SK-N-SH (cell line): Measurements from ENCODE around the gene KLK14. TPM values are rescaled to one million over a fixed set of nuclear protein-coding genes. Genes with fewer than 3 reads are reported as not detected.

Source experiments
- CTCF ChIA-PET: fragments of 300-600, 350-600 bp; formaldehyde crosslinking; extraction: SDS; loops from one replicate; lab custom pipeline; 2021; lab: Yijun Ruan, JAX
- POLR2A ChIA-PET: fragments of 350-600 bp; sonication (Branson Sonifier 250); formaldehyde crosslinking; extraction: SDS; loops from one replicate; lab custom pipeline; 2020; ENCODE audit warnings: antibody characterized with exemption, inconsistent platforms; lab: Yijun Ruan, JAX
- DNase-seq: peaks from one replicate; pipeline ENCODE4 v3.0.0; 2012
- H2AFZ ChIP-seq: fragments of 200-600 bp; sonication (generic); 2 replicates; pipeline ENCODE4 v1.8.1; 2016; ENCODE audit warnings: antibody characterized with exemption, mild to moderate bottlenecking, low read depth
- H3F3A ChIP-seq: fragments of 200-600 bp; sonication (generic); replicated peaks from 2 replicates; pipeline ENCODE3; 2016; ENCODE audit warnings: antibody characterized with exemption, mild to moderate bottlenecking; ENCODE audit not compliant: insufficient read depth
- H3K27ac ChIP-seq, 2 experiments: fragments of 200-500 bp in 1 of 2; fragments of 200-600 bp in 1 of 2; sonication (Bioruptor generic) in 1 of 2; sonication (generic), shearing (Covaris generic) in 1 of 2; 2 replicates each; pipeline versions ENCODE4 v1.5.1 to v1.6.1; 2014 to 2016; ENCODE audit warnings: low read depth in 2 of 2, inconsistent platforms in 1 of 2, low read length in 1 of 2, mild to moderate bottlenecking in 1 of 2, mixed read lengths in 1 of 2
- H3K27me3 ChIP-seq: fragments of 200-600 bp; sonication (generic), shearing (Covaris generic); 2 replicates; pipeline ENCODE4 v1.6.1; 2016; ENCODE audit warnings: mixed run types; ENCODE audit not compliant: insufficient read depth
- H3K36me3 ChIP-seq, 2 experiments: fragments of 200-500 bp in 1 of 2; fragments of 200-600 bp in 1 of 2; sonication (Bioruptor generic) in 1 of 2; sonication (generic) in 1 of 2; replicated peaks in 1 of 2; 2 replicates each; pipeline versions ENCODE3 to v1.5.1; 2014 to 2016; ENCODE audit warnings: low read length in 1 of 2, mild to moderate bottlenecking in 1 of 2; ENCODE audit not compliant: insufficient read depth in 2 of 2, control insufficient read depth in 1 of 2
- H3K4me1 ChIP-seq, 2 experiments: fragments of 200-500 bp in 1 of 2; fragments of 200-600 bp in 1 of 2; sonication (Bioruptor generic) in 1 of 2; sonication (generic), shearing (Covaris generic) in 1 of 2; 2 replicates each; pipeline versions ENCODE4 v1.5.1 to v1.6.1; 2014 to 2016; ENCODE audit warnings: low read depth in 1 of 2, low read length in 1 of 2, mixed run types in 1 of 2; ENCODE audit not compliant: insufficient read depth in 2 of 2, control insufficient read depth in 1 of 2
- H3K4me2 ChIP-seq: fragments of 200-600 bp; sonication (generic), shearing (Covaris generic); 2 replicates; pipeline ENCODE4 v1.6.1; 2017; ENCODE audit warnings: mixed run types
- H3K4me3 ChIP-seq, 2 experiments: fragments of 200-500 bp in 1 of 2; fragments of 200-600 bp in 1 of 2; sonication (Bioruptor generic) in 1 of 2; sonication (generic), shearing (Covaris generic) in 1 of 2; 2 replicates each; pipeline versions ENCODE4 v1.5.1 to v1.8.1; 2014 to 2016; ENCODE audit warnings: low read depth in 2 of 2, inconsistent platforms in 1 of 2, low read length in 1 of 2, mild to moderate bottlenecking in 1 of 2, mixed read lengths in 1 of 2, moderate library complexity in 1 of 2
- H3K79me2 ChIP-seq: fragments of 200-600 bp; sonication (generic); 2 replicates; pipeline ENCODE4 v1.8.1; 2017; ENCODE audit warnings: mild to moderate bottlenecking; ENCODE audit not compliant: insufficient read depth
- H3K9ac ChIP-seq: fragments of 200-600 bp; sonication (generic); 2 replicates; pipeline ENCODE4 v1.6.1; 2017; ENCODE audit warnings: mixed run types
- H3K9me2 ChIP-seq: fragments of 200-600 bp; sonication (generic); 2 replicates; pipeline ENCODE4 v1.6.1; 2017; ENCODE audit warnings: mixed run types
- H3K9me3 ChIP-seq: fragments of 200-600 bp; sonication (generic); 2 replicates; pipeline ENCODE4 v1.6.1; 2017; ENCODE audit warnings: mixed run types, mild to moderate bottlenecking, moderate library complexity
- H4K20me1 ChIP-seq: fragments of 200-600 bp; sonication (generic); 2 replicates; pipeline ENCODE4 v1.6.1; 2017; ENCODE audit warnings: mild to moderate bottlenecking, mixed run types; ENCODE audit not compliant: insufficient read depth
- EP300 ChIP-seq, 2 experiments: IDR thresholded peaks; 2 replicates each; pipeline versions ENCODE4 v1.4.0 to v1.6.1; 2012; ENCODE audit warnings: borderline replicate concordance in 1 of 2, low read depth in 1 of 2, low read length in 1 of 2
- EZH2phosphoT487 ChIP-seq: fragments of 200-600 bp; sonication (generic); IDR thresholded peaks from 2 replicates; pipeline ENCODE4 v1.6.1; 2017; ENCODE audit warnings: low read depth, mixed run types, mild to moderate bottlenecking, antibody characterized with exemption, moderate library complexity, borderline replicate concordance
- FOSL2 ChIP-seq: IDR thresholded peaks from 2 replicates; pipeline ENCODE4 v1.4.0; 2012; ENCODE audit warnings: low read depth, mild to moderate bottlenecking, moderate library complexity, borderline replicate concordance
- FOXJ3 ChIP-seq: sonication (generic); formaldehyde crosslinking; IDR thresholded peaks from 2 replicates; pipeline ENCODE4 v1.5.1; 2020; ENCODE audit warnings: mild to moderate bottlenecking, missing genetic modification reagents
- FOXM1 ChIP-seq: IDR thresholded peaks from 2 replicates; pipeline ENCODE4 v1.4.0; 2012; ENCODE audit warnings: low read depth, mild to moderate bottlenecking
- MEF2A ChIP-seq: IDR thresholded peaks from 2 replicates; pipeline ENCODE4 v1.4.0; 2012; ENCODE audit warnings: low read depth, borderline replicate concordance
- MXI1 ChIP-seq: IDR thresholded peaks from 2 replicates; pipeline ENCODE4 v1.6.1; 2012; ENCODE audit warnings: mild to moderate bottlenecking, low read depth, low read length, improper control_type of control experiment
- RCOR1 ChIP-seq: fragments of 150-350 bp; IDR thresholded peaks from 2 replicates; pipeline ENCODE4 v1.6.1; 2017; ENCODE audit warnings: antibody characterized with exemption, low read length
- RFX5 ChIP-seq: IDR thresholded peaks from 2 replicates; pipeline ENCODE4 v1.6.1; 2012; ENCODE audit warnings: mild to moderate bottlenecking, improper control_type of control experiment, low read length
- SIN3A ChIP-seq: IDR thresholded peaks from 2 replicates; pipeline ENCODE4 v1.6.1; 2012; ENCODE audit warnings: low read depth, mild to moderate bottlenecking, low read length, moderate library complexity, borderline replicate concordance
- SMC3 ChIP-seq: IDR thresholded peaks from 2 replicates; pipeline ENCODE4 v1.6.1; 2012; ENCODE audit warnings: low read depth, low read length, improper control_type of control experiment
- TAF1 ChIP-seq: IDR thresholded peaks from 2 replicates; pipeline ENCODE4 v1.6.1; 2012; ENCODE audit warnings: low read depth, mild to moderate bottlenecking, low read length, moderate library complexity, borderline replicate concordance
- TCF12 ChIP-seq: IDR thresholded peaks from 2 replicates; pipeline ENCODE4 v1.4.0; 2012
- WGBS: methylation state at CpG from one replicate; pipeline ENCODE4 v1.1.6; 2017; ENCODE audit warnings: low lambda C conversion rate; 5-methylcytosine and 5-hydroxymethylcytosine counted together
- polyA plus RNA-seq, 3 experiments: library from polyadenylated mRNA; depleted of rRNA; stranded (reverse); fragments of >200 nt; gene quantifications; 2 replicates each; pipeline ENCODE4 v1.2.3, GENCODE V29; 2012
- TF ChIP-seq, protein P1 (sequence below): IDR thresholded peaks from 2 replicates; pipeline ENCODE4; 2012
- TF ChIP-seq, protein P2 (sequence below): fragments of 150-350 bp; IDR thresholded peaks from 2 replicates; pipeline ENCODE4 v1.6.1; 2017; ENCODE audit warnings: antibody characterized with exemption, low read length, low read depth, borderline replicate concordance
- TF ChIP-seq, protein P3 (sequence below): IDR thresholded peaks from 2 replicates; pipeline ENCODE4 v1.4.0; 2012; ENCODE audit warnings: low read depth, borderline replicate concordance

KLK14 gene
- polyA plus RNA-seq, 1 of the 3 experiments (the other 2 are of a cell fraction) = 0.26 TPM

DNA sequence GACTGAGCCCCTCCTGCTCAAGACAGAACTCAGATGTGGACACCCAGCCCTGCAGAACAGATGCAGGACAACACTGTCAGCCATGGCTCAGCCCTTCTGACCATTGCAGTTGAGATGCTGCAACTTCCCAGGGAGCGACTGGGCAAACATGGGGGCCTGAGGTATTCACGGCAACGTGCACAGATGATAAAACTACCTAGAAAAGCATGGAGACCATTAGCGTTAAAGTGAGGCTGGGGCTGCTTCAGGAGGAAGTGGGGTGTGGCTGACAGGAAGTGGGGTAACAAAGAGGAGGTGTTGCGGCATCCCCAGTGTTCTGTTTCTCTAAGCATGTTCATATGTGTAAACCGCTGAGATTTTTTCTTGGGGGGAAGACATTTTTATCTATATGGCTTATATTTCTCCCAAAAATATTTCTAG, 40.7 kb upstream of the KLK14 start (continued):
- TF ChIP-seq RFX5 = no peak

DNA sequence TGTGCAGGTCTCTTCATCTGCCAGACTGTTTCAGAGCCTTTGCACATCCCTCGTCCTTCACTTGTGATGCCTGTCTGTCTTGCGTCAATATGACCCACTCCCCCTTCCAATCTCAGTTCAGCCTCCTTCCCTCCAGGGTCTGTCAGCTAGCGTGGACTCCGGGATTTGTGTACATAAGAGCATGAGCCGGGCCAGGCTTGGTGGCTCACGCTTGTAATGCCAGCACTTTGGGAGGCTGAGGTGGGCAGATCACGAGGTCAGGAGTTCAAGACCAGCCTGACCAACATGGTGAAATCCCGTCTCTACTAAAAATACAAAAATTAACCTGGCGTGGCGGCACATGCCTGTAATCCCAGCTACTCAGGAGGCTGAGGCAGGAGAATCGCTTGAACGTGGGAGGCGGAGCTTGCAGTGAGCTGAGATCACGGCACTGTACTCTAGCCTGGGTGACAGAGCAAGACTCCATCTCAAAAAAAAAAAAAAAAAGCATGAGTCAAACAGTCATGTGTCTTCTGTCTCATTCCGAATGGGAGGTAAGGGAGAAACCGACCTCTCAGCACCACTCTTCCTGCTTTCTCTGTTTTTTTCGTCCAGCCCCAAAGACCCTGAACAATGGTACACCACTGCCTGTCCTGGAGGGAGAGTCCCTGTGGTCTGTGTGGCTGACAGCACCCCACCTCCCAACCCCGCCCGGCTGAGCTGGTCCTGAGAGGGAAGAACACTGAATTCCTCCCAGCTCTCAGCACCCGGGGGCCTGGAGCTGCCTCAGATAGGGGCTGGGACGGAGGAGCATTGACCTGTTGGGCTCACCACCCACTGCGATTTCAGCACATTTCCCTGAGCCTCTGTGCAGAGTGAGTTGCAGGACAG, 39.7 kb upstream of the KLK14 start:
- POLR2A ChIA-PET = no interaction called here
- H3K4me1 ChIP-seq = no peaks in the 10 kb centered on the region
- 14% methylated on average over 21 of the region's 22 CpGs for WGBS
- no peak overlapping the region for H3K27ac ChIP-seq
- DNase-seq = no peak
- H4K20me1 ChIP-seq = no peaks in the 10 kb centered on the region
- no peak overlapping the region for H3K4me3 ChIP-seq
- CTCF ChIA-PET = interaction anchor here (1.3 kb wide), 1 partner anchor 46 kb away, joined by 3 read pairs; no protein-coding TSS in a partner anchor
- peak overlapping the region; percentile 59 for H2AFZ ChIP-seq
- H3K4me2 ChIP-seq = no peak overlapping the region
- no peaks in the 10 kb centered on the region for H3K79me2 ChIP-seq
- no peaks in the 10 kb centered on the region for H3K36me3 ChIP-seq
- H3K9ac ChIP-seq = no peak overlapping the region
- TF ChIP-seq FOSL2 (no peak), FOXJ3 (no peak), EP300 (IDR thresholded peaks at IDR 0.05; ENCODE audit: borderline replicate concordance in 1 of 2, low read depth in 1 of 2, low read length in 1 of 2) (no peak), RCOR1 (no peak), TAF1 (no peak)
- H3K9me2 ChIP-seq = no peaks in the 10 kb centered on the region
- no peaks in the 10 kb centered on the region for H3K9me3 ChIP-seq
- no peaks in the 10 kb centered on the region for H3F3A ChIP-seq
- H3K27me3 ChIP-seq = peaks cover 61% of the 10 kb centered on the region

DNA sequence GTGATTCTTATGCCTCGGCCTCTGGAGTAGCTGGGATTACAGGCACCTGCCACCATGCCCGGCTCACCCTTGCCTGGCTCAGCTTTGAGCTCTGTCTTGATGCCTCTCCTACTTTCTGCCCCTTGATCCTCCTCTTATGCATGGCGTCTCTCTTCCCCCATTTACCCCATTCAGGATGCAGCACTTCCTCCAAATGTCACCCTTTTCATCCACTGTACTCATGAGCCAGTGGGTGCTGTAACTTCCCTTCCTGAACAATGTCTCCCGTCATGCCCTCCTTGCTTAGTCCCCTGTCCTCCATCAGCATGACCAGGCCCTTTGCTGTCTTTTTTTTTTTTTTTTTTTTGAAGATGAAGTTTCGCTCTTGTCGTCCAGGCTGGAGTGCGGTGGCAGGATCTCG, 38.6 kb upstream of the KLK14 start:
- Histone ChIP-seq H3K9me2 (no peaks in the 10 kb centered on the region), H3K4me2 (no peak overlapping the region), H3K27ac (no peak overlapping the region), H3K27me3 (peaks cover 61% of the 10 kb centered on the region), H3K4me3 (no peak overlapping the region), H3K9ac (no peak overlapping the region), H3K36me3 (no peaks in the 10 kb centered on the region), H2AFZ (no peak overlapping the region), H3K4me1 (no peaks in the 10 kb centered on the region), H3F3A (no peaks in the 10 kb centered on the region), H3K79me2 (no peaks in the 10 kb centered on the region), H4K20me1 (no peaks in the 10 kb centered on the region), H3K9me3 (no peaks in the 10 kb centered on the region)
- POLR2A ChIA-PET = no interaction called here
- no peak for TF ChIP-seq TCF12
- TF ChIP-seq EZH2phosphoT487 = no peak
- CTCF ChIA-PET = interaction anchor here (1.3 kb wide), 2 partner anchors 11 to 47 kb away, joined by 3 to 4 read pairs; no protein-coding TSS in a partner anchor
- WGBS = 42% methylated on average over 8 of the region's 8 CpGs
- no peak for DNase-seq

DNA sequence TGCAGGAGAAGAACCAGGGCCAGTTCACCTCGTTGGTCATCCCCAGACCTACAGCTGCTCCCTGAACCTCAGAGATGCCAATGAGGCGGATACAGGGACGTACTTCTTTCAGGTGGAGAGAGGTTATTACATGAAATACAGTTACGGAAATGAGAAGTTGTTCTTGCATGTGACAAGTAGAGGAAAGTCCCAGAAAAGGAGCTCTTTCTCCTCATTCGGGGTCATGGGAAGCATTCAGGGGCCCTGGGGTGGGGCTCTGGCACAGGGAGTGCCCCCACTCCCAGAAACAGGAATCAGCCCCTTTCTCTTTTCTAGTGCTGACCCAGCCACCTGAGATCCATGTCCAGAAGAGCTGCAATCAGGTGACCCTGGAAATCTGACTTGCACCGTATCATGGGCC, 37.5 kb upstream of the KLK14 start:
- no peak overlapping the region for H2AFZ ChIP-seq
- H3F3A ChIP-seq = no peaks in the 10 kb centered on the region
- H3K4me2 ChIP-seq = no peak overlapping the region
- no peaks in the 10 kb centered on the region for H3K4me1 ChIP-seq
- peaks cover 61% of the 10 kb centered on the region for H3K27me3 ChIP-seq
- H3K9me2 ChIP-seq = no peaks in the 10 kb centered on the region
- no peak for DNase-seq
- H3K9me3 ChIP-seq = no peaks in the 10 kb centered on the region
- no peaks in the 10 kb centered on the region for H3K79me2 ChIP-seq
- TF ChIP-seq, protein P1, sequence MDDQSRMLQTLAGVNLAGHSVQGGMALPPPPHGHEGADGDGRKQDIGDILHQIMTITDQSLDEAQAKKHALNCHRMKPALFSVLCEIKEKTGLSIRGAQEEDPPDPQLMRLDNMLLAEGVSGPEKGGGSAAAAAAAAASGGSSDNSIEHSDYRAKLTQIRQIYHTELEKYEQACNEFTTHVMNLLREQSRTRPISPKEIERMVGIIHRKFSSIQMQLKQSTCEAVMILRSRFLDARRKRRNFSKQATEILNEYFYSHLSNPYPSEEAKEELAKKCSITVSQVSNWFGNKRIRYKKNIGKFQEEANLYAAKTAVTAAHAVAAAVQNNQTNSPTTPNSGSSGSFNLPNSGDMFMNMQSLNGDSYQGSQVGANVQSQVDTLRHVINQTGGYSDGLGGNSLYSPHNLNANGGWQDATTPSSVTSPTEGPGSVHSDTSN = no peak
- TF ChIP-seq, protein P2, sequence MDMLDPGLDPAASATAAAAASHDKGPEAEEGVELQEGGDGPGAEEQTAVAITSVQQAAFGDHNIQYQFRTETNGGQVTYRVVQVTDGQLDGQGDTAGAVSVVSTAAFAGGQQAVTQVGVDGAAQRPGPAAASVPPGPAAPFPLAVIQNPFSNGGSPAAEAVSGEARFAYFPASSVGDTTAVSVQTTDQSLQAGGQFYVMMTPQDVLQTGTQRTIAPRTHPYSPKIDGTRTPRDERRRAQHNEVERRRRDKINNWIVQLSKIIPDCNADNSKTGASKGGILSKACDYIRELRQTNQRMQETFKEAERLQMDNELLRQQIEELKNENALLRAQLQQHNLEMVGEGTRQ = no peak
- TF ChIP-seq SMC3 = no peak
- no peak for TF ChIP-seq MEF2A
- TF ChIP-seq SIN3A = no peak
- TF ChIP-seq, protein P3, sequence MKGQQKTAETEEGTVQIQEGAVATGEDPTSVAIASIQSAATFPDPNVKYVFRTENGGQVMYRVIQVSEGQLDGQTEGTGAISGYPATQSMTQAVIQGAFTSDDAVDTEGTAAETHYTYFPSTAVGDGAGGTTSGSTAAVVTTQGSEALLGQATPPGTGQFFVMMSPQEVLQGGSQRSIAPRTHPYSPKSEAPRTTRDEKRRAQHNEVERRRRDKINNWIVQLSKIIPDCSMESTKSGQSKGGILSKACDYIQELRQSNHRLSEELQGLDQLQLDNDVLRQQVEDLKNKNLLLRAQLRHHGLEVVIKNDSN = no peak
- TF ChIP-seq FOSL2 = no peak
- TF ChIP-seq TAF1 = no peak
- TF ChIP-seq FOXM1 = no peak
- no peak for TF ChIP-seq MXI1
- H4K20me1 ChIP-seq = no peaks in the 10 kb centered on the region
- no peak overlapping the region for H3K4me3 ChIP-seq
- H3K36me3 ChIP-seq = no peaks in the 10 kb centered on the region
- no peak overlapping the region for H3K27ac ChIP-seq
- whole genome bisulfite sequencing = 34% methylated on average over 6 of the region's 6 CpGs
- POLR2A ChIA-PET = no interaction called here
- no peak overlapping the region for H3K9ac ChIP-seq
- CTCF ChIA-PET = interaction anchor here (1.3 kb wide), 2 partner anchors 10 to 12 kb away, joined by 4 to 6 read pairs; no protein-coding TSS in a partner anchor
